IgD-negative memory B cell (primary cell): ENCODE measurements around the gene COIL. TPM values are rescaled to one million over a fixed set of nuclear protein-coding genes. Genes with fewer than 3 reads are reported as not detected.
A peak's percentile ranks its signal among the peaks of the same experiment; 100 is the strongest.

Source experiments
- H3K27ac Mint-ChIP-seq, 3 donors: one replicate each; pipeline ENCODE4 v1.8.0; 2020 to 2022; ENCODE audit warnings: mild to moderate bottlenecking in 3 of 3, mixed read lengths in 3 of 3, moderate library complexity in 1 of 3
- H3K27me3 Mint-ChIP-seq: one replicate; pipeline ENCODE4 v1.8.0; 2021; ENCODE audit warnings: mixed read lengths
- H3K36me3 Mint-ChIP-seq: one replicate; pipeline ENCODE4 v1.8.0; 2020; ENCODE audit warnings: mild to moderate bottlenecking, mixed read lengths
- H3K4me1 Mint-ChIP-seq, 3 donors: one replicate each; pipeline ENCODE4 v1.8.0; 2020 to 2022; ENCODE audit warnings: mixed read lengths in 3 of 3, mild to moderate bottlenecking in 1 of 3
- H3K4me3 Mint-ChIP-seq, 4 donors: one replicate each; pipeline ENCODE4 v1.8.0; 2020 to 2022; ENCODE audit warnings: mild to moderate bottlenecking in 4 of 4, mixed read lengths in 4 of 4, moderate library complexity in 3 of 4
- H3K9me3 Mint-ChIP-seq, 3 donors: one replicate each; pipeline ENCODE4 v1.8.0; 2020 to 2021; ENCODE audit warnings: mixed read lengths in 3 of 3, mild to moderate bottlenecking in 1 of 3
- polyA plus RNA-seq: library from polyadenylated mRNA; unstranded; fragments of 300-500 nt; fragmentation: Illumina TruSeq; gene quantifications from one replicate; pipeline ENCODE4 v1.2.3, GENCODE V29; 2021

COIL gene
- polyA plus RNA-seq, 1 donor from 2014 or later: 18.5 TPM

- Mint-ChIP-seq H3K36me3 (peaks cover 10% of the 10 kb centered on the region), H3K9me3 (peaks cover 0 to 5% (median 0%) of the 10 kb centered on the region in 3 donors), H3K4me3 (no peak overlapping the region), H3K4me1 (peaks cover 13 to 31% (median 18%) of the 10 kb centered on the region in 3 donors), H3K27ac (no peak overlapping the region), H3K27me3 (no peaks in the 10 kb centered on the region)
Measured at GRCh38 chr17:56893503-56893902, 67.3 kb downstream of the COIL start.

GRCh38 chr17:56892333-56892732 is 68.5 kb downstream of the COIL start:
- Mint-ChIP-seq H3K27ac (peak overlapping the region in 1 of 3 donors; percentile 11), H3K36me3 (peaks cover 19% of the 10 kb centered on the region), H3K9me3 (peaks cover 0 to 11% (median 0%) of the 10 kb centered on the region in 3 donors), H3K4me1 (peaks cover under 1 to 19% (median 7%) of the 10 kb centered on the region in 3 donors), H3K27me3 (no peaks in the 10 kb centered on the region), H3K4me3 (no peak overlapping the region)

- H3K4me3 Mint-ChIP-seq: no peak overlapping the region
- peaks cover 22% of the 10 kb centered on the region for H3K36me3 Mint-ChIP-seq
- H3K27me3 Mint-ChIP-seq: no peaks in the 10 kb centered on the region
- peaks cover 0 to 11% (median 0%) of the 10 kb centered on the region in 3 donors for H3K9me3 Mint-ChIP-seq
- no peak overlapping the region for H3K27ac Mint-ChIP-seq
- H3K4me1 Mint-ChIP-seq: peaks cover 0 to 15% (median 4%) of the 10 kb centered on the region in 3 donors
Measured at GRCh38 chr17:56891751-56892150, 69.1 kb downstream of the COIL start.

- H3K4me3 Mint-ChIP-seq: no peak overlapping the region
- peaks cover 22% of the 10 kb centered on the region for H3K36me3 Mint-ChIP-seq
- H3K27ac Mint-ChIP-seq: no peak overlapping the region
- peaks cover 0 to 11% (median 0%) of the 10 kb centered on the region in 3 donors for H3K9me3 Mint-ChIP-seq
- peaks cover 0 to 10% (median 3%) of the 10 kb centered on the region in 3 donors for H3K4me1 Mint-ChIP-seq
- H3K27me3 Mint-ChIP-seq: no peaks in the 10 kb centered on the region
Measured at GRCh38 chr17:56890906-56891674, 69.8 kb downstream of the COIL start.

GRCh38 chr17:56890390-56890789 is 70.5 kb downstream of the COIL start:
- no peak overlapping the region for H3K27ac Mint-ChIP-seq
- H3K4me1 Mint-ChIP-seq: peaks cover 0 to 9% (median 2%) of the 10 kb centered on the region in 3 donors
- H3K4me3 Mint-ChIP-seq: no peak overlapping the region
- no peaks in the 10 kb centered on the region for H3K27me3 Mint-ChIP-seq
- H3K36me3 Mint-ChIP-seq: peaks cover 22% of the 10 kb centered on the region
- H3K9me3 Mint-ChIP-seq: peaks cover 0 to 11% (median 0%) of the 10 kb centered on the region in 3 donors

Other genes starting within 250 kb of the COIL start
- 2.1 TPM for gene C17orf67, start 127.1 kb downstream of the COIL start, polyA plus RNA-seq
- gene DGKE, start 126.9 kb downstream of the COIL start, polyA plus RNA-seq: 6.2 TPM
- 14.0 TPM for gene TRIM25, start 47.0 kb downstream of the COIL start, polyA plus RNA-seq
- 131 TPM for gene SCPEP1, start 17.1 kb upstream of the COIL start, polyA plus RNA-seq
- gene AKAP1, start 124.2 kb upstream of the COIL start, polyA plus RNA-seq: 21.4 TPM